ENCODE measurements around the gene SLC4A2. TPM values are rescaled to one million over a fixed set of nuclear protein-coding genes. Genes with fewer than 3 reads are reported as not detected.
A peak's percentile ranks its signal among the peaks of the same experiment; 100 is the strongest.

Gene SLC4A2
- total RNA-seq, 1 donor from 2014 or later: 193 TPM

GRCh38 chr7:151043959-151044358 is 15.4 kb upstream of the SLC4A2 start:
- no peak for DNase-seq (ENCODE audit: low spot score)

- no peak for DNase-seq (ENCODE audit: low spot score)
Measured at GRCh38 chr7:151045262-151045661, 14.1 kb upstream of the SLC4A2 start.

GRCh38 chr7:151045967-151046366 is 13.4 kb upstream of the SLC4A2 start:
- no peak for DNase-seq (ENCODE audit: low spot score)

- DNase-seq (ENCODE audit: low spot score): no peak
Measured at GRCh38 chr7:151046603-151047573, 12.5 kb upstream of the SLC4A2 start.

GRCh38 chr7:151047976-151048815 is 11.2 kb upstream of the SLC4A2 start, which contains the start of gene ASIC3:
Gene ASIC3, plus strand, starts transcription at chr7:151048531. Its CDS starts 355 bp downstream, at chr7:151048886.
- DNase-seq (ENCODE audit: low spot score): no peak

- no peak for DNase-seq (ENCODE audit: low spot score)
Measured at GRCh38 chr7:151048911-151049463, 10.4 kb upstream of the SLC4A2 start.

- DNase-seq (ENCODE audit: low spot score): peak; percentile 58
Measured at GRCh38 chr7:151051108-151051507, 8.3 kb upstream of the SLC4A2 start.

- no peak for DNase-seq (ENCODE audit: low spot score)
Measured at GRCh38 chr7:151053096-151053495, 6.3 kb upstream of the SLC4A2 start.

- no peak for DNase-seq (ENCODE audit: low spot score)
Measured at GRCh38 chr7:151053751-151054150, 5.6 kb upstream of the SLC4A2 start.

GRCh38 chr7:151056283-151056665 is 3.1 kb upstream of the SLC4A2 start:
- DNase-seq (ENCODE audit: low spot score): no peak

GRCh38 chr7:151056666-151057505 is 2.5 kb upstream of the SLC4A2 start:
- no peak for DNase-seq (ENCODE audit: low spot score)

- DNase-seq (ENCODE audit: low spot score): no peak
Measured at GRCh38 chr7:151057506-151057988, 1.8 kb upstream of the SLC4A2 start, which contains the start of gene CDK5. Gene CDK5, minus strand, starts transcription at chr7:151057897. Its CDS starts 49 bp downstream, at chr7:151057848.

- peak; percentile 99 for DNase-seq (ENCODE audit: low spot score)
Measured at GRCh38 chr7:151057989-151058780, 1.2 kb upstream of the SLC4A2 start.

- DNase-seq (ENCODE audit: low spot score): no peak
Measured at GRCh38 chr7:151058781-151059366, 515 bp upstream of the SLC4A2 start.

GRCh38 chr7:151060113-151060415 is 675 bp downstream of the SLC4A2 start:
- no peak for DNase-seq (ENCODE audit: low spot score)

- peak; percentile 57 for DNase-seq (ENCODE audit: low spot score)
Measured at GRCh38 chr7:151060416-151061212, 1.2 kb downstream of the SLC4A2 start.

- DNase-seq (ENCODE audit: low spot score): no peak
Measured at GRCh38 chr7:151061213-151062110, 2.1 kb downstream of the SLC4A2 start.

GRCh38 chr7:151062111-151062398 is 2.7 kb downstream of the SLC4A2 start:
- DNase-seq (ENCODE audit: low spot score): no peak
